Colonic mucosa (tissue), 4 donors: ENCODE data around the gene RASGRF1. TPM values are rescaled to one million over a fixed set of nuclear protein-coding genes. Genes with fewer than 3 reads are reported as not detected.

Source experiments
- DNase-seq: peaks from one replicate; pipeline ENCODE4 v3.0.0-alpha.2; 2020
- H3K27ac ChIP-seq: fragments of 200-600 bp; one replicate; pipeline ENCODE4 v1.8.0; 2021
- H3K27me3 ChIP-seq: fragments of 200-600 bp; one replicate; pipeline ENCODE4 v1.8.0; 2021
- H3K36me3 ChIP-seq: fragments of 200-600 bp; one replicate; pipeline ENCODE4 v1.8.0; 2021
- H3K4me1 ChIP-seq: fragments of 200-600 bp; one replicate; pipeline ENCODE4 v1.8.0; 2021; ENCODE audit warnings: mild to moderate bottlenecking
- H3K4me3 ChIP-seq: fragments of 200-600 bp; one replicate; pipeline ENCODE4 v1.8.0; 2021
- H3K9ac ChIP-seq, 2 donors: one replicate each; pipeline ENCODE4 v1.7.0; 2013; ENCODE audit warnings: control low read depth in 2 of 2, low read depth in 2 of 2, low read length in 2 of 2
- H3K9me3 ChIP-seq: fragments of 200-600 bp; one replicate; pipeline ENCODE4 v1.8.0; 2021
- CTCF ChIP-seq: fragments of 200-600 bp; IDR thresholded peaks from one replicate; pipeline ENCODE4 v1.8.0; 2022; ENCODE audit warnings: antibody characterized with exemption, mild to moderate bottlenecking
- intact Hi-C: fragments of 100-400 bp; cut with DNase I; formaldehyde crosslinking; loops from one replicate; pipeline ENCODE4 v1.14.1; 2022
- total RNA-seq, 2 donors: library from RNA; stranded (reverse); fragmentation: NEBNext Ultra II Directional in 1 of 2; extraction: Animal tissue kit (Norgen Biotek cat#: 25700) in 1 of 2; gene quantifications; one replicate each; pipeline ENCODE4 v1.2.1, GENCODE V29; 2021
- donor health status: healthy.
- donor health status: DM: no; HTN: no; CAD: no.
- donor health status: DM: no; HTN: no; CAD: no.

Gene RASGRF1
- total RNA-seq, 2 donors from 2014 or later: 0.15 to 0.56 TPM

- H3K9ac ChIP-seq: no peak overlapping the region
- no peaks in the 10 kb centered on the region for H3K9me3 ChIP-seq
- H3K27ac ChIP-seq: no peak overlapping the region
- no peaks in the 10 kb centered on the region for H3K36me3 ChIP-seq
- H3K4me1 ChIP-seq: no peaks in the 10 kb centered on the region
- H3K4me3 ChIP-seq: no peak overlapping the region
- H3K27me3 ChIP-seq: no peaks in the 10 kb centered on the region
- DNase-seq: no peak
- intact Hi-C loops: no loop called here
- no peak for TF ChIP-seq CTCF
Measured at GRCh38 chr15:79002581-79002980, 88.0 kb downstream of the RASGRF1 start.

DNA sequence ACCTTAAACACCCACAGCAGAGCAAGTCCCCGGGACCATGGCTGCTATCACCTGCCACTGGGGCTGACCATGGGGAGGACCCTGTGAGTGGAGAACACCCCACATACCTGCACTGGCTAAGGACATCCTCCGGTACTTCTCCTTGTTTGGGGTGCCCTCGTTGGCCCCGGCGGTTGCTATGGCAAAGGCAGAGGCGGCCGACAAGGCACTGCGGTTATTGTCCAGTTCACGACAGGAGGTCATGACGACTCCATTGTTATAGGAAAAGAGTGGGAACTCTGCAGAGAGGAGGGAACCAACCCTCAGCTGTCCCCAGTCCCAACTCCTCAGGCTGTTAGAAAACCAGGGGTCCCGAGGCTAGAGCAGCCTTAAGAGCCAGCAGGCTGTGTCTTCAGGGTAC is 90.9 kb downstream of the RASGRF1 start:
- intact Hi-C loops: no loop called here
- DNase-seq: no peak
- Histone ChIP-seq H3K27ac (no peak overlapping the region), H3K27me3 (no peaks in the 10 kb centered on the region), H3K4me3 (no peak overlapping the region), H3K9me3 (no peaks in the 10 kb centered on the region), H3K9ac (no peak overlapping the region), H3K4me1 (no peaks in the 10 kb centered on the region), H3K36me3 (no peaks in the 10 kb centered on the region)
- no peak for TF ChIP-seq CTCF

GRCh38 chr15:78998526-78998925 is 92.1 kb downstream of the RASGRF1 start:
- H3K9ac ChIP-seq: no peak overlapping the region
- no peaks in the 10 kb centered on the region for H3K36me3 ChIP-seq
- no peaks in the 10 kb centered on the region for H3K9me3 ChIP-seq
- H3K4me3 ChIP-seq: no peak overlapping the region
- H3K27me3 ChIP-seq: no peaks in the 10 kb centered on the region
- DNase-seq: no peak
- intact Hi-C loops: no loop called here
- H3K4me1 ChIP-seq: no peaks in the 10 kb centered on the region
- TF ChIP-seq CTCF: no peak
- no peak overlapping the region for H3K27ac ChIP-seq

DNA sequence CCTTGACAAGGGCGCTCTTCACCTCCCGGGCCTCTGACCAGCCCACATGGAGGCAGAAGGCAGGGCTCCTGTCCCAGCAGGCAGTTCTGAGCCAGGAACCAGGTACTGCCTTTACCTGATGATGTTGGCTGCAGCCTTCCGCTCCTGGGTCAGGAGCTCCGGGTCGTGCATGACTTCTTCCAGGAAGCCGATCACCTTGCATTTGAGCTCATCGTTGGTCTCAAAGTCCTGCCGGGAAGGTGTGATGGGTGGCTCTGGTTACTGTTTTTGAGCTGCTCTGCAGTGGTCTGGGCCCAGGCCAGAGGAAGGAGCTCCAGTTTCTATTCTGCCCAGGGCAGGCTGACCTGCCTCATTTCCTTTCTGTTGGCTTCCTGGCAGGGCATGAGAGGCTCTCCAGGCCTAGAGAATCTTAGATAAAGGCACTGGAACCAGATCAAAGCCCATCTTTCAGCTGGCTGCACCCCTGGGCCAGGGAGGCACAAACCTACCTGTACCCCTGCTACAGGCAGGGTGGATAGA is 92.5 kb downstream of the RASGRF1 start:
- Histone ChIP-seq H3K27me3 (no peaks in the 10 kb centered on the region), H3K27ac (no peak overlapping the region), H3K9me3 (no peaks in the 10 kb centered on the region), H3K4me1 (no peaks in the 10 kb centered on the region), H3K9ac (no peak overlapping the region), H3K4me3 (no peak overlapping the region), H3K36me3 (no peaks in the 10 kb centered on the region)
- intact Hi-C loops: no loop called here
- no peak for DNase-seq
- no peak for TF ChIP-seq CTCF

GRCh38 chr15:78996894-78997275 is 93.7 kb downstream of the RASGRF1 start:
- H3K9me3 ChIP-seq: no peaks in the 10 kb centered on the region
- H3K4me1 ChIP-seq: no peaks in the 10 kb centered on the region
- DNase-seq: no peak
- intact Hi-C loops: no loop called here
- H3K9ac ChIP-seq: no peak overlapping the region
- H3K4me3 ChIP-seq: no peak overlapping the region
- no peaks in the 10 kb centered on the region for H3K27me3 ChIP-seq
- H3K36me3 ChIP-seq: no peaks in the 10 kb centered on the region
- H3K27ac ChIP-seq: no peak overlapping the region
- TF ChIP-seq CTCF: no peak
